ENCODE measurements around the gene PCK1.

The PCK1 gene

GRCh38 chr20:57566803-57567459, 6.0 kb downstream of the PCK1 start:
- no peak for TF ChIP-seq CTCF (IDR thresholded peaks at IDR 0.05; ENCODE audit: low read depth, low read length, missing control alignments)
- H3K4me3 ChIP-seq (replicated peaks; ENCODE audit: low read depth, low read length): no peak overlapping the region
- DNase-seq (ENCODE audit: extremely low read depth, low read depth): no peak

GRCh38 chr20:57567471-57568079, 6.7 kb downstream of the PCK1 start:
- no peak for TF ChIP-seq CTCF (IDR thresholded peaks at IDR 0.05; ENCODE audit: low read depth, low read length, missing control alignments)
- H3K4me3 ChIP-seq (replicated peaks; ENCODE audit: low read depth, low read length): no peak overlapping the region
- no peak for DNase-seq (ENCODE audit: extremely low read depth, low read depth)

DNA sequence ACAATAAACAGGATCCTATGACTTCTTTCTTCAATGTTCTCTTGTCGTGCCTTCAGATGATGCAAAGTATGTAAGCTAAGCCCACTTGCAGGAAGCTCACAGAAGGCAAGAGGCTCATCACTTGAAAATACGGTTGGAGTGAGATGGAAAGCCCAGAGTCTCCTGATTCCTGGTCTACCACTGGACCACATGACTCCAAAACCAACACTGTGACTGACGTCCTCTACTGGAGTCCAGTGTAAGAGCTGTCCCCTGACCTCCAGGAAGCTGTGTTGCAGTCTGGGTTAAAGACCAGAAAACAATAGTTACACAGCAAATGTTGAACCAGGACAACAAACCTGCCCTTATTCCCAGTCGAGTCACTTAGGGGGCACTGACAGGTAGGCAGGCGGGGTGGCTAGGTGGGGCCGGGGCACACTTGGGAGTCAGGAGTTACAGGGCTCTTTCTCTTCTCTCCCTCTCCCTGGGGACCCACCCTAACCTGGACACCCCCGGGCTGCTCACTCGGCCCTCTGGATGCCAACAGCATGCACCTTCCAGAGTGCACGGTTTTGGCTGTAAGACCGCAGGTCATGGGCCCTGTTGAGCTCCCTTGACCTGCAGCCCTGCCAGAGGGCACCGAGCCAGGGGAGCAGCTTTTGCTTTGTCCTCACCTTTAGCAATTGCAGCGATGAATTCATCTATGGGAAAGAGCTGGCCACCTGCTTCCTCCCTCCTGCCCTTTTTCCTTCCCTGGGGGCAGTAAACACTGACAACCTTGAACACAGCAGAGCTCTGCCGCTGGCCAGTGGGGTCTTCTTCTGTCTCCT, 7.4 kb downstream of the PCK1 start:
- no peak overlapping the region for H3K4me3 ChIP-seq (replicated peaks; ENCODE audit: low read depth, low read length)
- TF ChIP-seq CTCF (IDR thresholded peaks at IDR 0.05; ENCODE audit: low read depth, low read length, missing control alignments): no peak
- DNase-seq (ENCODE audit: extremely low read depth, low read depth): no peak

DNA sequence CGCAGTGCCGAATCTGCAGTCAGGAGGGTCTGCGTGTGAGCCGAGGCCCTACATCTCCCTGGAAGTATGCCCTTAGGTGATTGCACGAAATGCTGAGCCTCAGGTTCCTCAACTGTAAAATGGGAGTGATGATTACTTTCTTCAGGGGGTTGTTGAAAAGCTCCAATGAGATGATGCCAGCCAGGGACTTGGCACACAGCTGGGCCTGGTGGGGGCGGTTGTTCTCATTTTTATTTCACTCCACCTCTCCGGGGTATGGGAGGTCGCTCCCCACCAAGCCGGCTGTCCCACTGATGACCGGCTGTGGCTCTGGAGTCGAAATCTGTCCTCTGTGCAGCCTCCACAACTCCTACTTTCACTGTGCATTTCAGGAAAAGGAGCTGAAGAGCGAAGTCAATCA, 8.1 kb downstream of the PCK1 start:
- H3K4me3 ChIP-seq (replicated peaks; ENCODE audit: low read depth, low read length): no peak overlapping the region
- TF ChIP-seq CTCF (IDR thresholded peaks at IDR 0.05; ENCODE audit: low read depth, low read length, missing control alignments): no peak
- no peak for DNase-seq (ENCODE audit: extremely low read depth, low read depth)

DNA sequence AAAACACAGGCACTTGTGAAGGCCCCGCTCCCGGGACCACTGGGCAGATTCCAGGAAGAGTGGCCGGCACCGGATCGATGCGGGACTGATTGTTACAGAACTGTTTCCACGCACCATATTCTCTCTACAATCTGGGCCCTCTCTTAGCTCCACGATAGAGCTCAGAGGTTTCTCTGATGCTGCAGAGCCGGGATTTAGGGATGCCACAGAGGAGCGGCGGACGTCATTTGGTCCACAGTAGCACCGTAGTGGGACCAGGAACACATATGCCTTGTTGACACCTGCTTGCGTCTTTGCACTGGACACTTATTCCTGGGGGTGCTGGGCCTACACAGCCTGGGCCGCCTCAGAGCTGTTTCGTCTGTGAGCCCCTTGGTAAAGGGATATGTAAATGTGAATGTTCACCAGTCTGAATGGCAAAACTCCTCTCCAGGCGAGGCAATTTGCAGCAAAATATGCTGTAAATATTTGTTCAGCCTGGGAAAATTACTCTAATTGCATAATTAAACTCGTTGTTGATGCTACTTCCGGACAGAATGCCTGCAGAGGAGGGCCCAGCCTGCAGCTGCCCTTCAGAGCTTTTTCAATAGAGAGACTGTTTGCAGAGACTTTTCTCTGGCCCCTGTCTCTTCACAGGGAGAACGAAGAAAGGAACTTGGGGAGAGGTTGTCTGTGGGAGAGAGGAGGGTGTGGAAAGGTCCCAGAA, 9.4 kb downstream of the PCK1 start:
- no peak for DNase-seq (ENCODE audit: extremely low read depth, low read depth)
- no peak overlapping the region for H3K4me3 ChIP-seq (replicated peaks; ENCODE audit: low read depth, low read length)
- TF ChIP-seq CTCF (IDR thresholded peaks at IDR 0.05; ENCODE audit: low read depth, low read length, missing control alignments): no peak

DNA sequence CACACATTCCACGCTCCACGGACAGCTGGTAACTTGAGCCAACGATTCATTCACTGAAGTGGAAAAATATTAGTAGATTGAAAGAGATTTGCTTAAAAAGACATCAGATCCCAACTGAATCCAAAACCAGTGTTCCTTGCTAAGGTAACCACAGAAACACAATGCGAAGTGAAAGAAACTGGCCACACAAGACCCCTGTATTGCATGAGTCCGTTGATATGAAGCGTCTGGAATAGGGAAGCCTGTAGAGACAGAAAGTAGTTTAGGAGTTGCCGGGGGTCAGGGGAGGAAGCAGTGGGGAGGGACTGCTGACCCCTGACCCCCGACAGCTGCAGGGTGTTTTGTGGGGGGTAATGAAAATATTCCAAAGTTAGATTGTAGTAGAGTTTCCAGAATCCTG, 10.0 kb downstream of the PCK1 start:
- H3K4me3 ChIP-seq (replicated peaks; ENCODE audit: low read depth, low read length): no peak overlapping the region
- no peak for DNase-seq (ENCODE audit: extremely low read depth, low read depth)
- TF ChIP-seq CTCF (IDR thresholded peaks at IDR 0.05; ENCODE audit: low read depth, low read length, missing control alignments): no peak

Data from HFF-Myc (cell line).